Tibial artery (tissue), 4 donors: Measurements from ENCODE around the gene GNG7.

Experiments
- DNase-seq, 2 donors: peaks; one replicate each; pipeline ENCODE4 v3.0.0-alpha.2; 2019
- H3K27ac ChIP-seq, 2 donors: fragments of 200-600 bp; sonication (generic) in 1 of 2; 1 replicate in 1 of 2; 2 replicates in 1 of 2; pipeline ENCODE4 v1.5.1; 2018 to 2019; ENCODE audit warnings: mild to moderate bottlenecking in 1 of 2
- H3K27me3 ChIP-seq, 2 donors: fragments of 200-600 bp; sonication (generic) in 1 of 2; one replicate each; pipeline versions ENCODE4 v1.5.1 to v1.6.0; 2016 to 2019
- H3K36me3 ChIP-seq, 3 donors: fragments of 200-600 bp; sonication (generic) in 2 of 3; one replicate each; pipeline ENCODE4 v1.5.1; 2016 to 2019; ENCODE audit warnings: mild to moderate bottlenecking in 2 of 3
- H3K4me1 ChIP-seq, 4 donors: fragments of 200-600 bp; sonication (generic) in 2 of 4; 1 replicate in 3 of 4; 2 replicates in 1 of 4; pipeline ENCODE4 v1.5.1; 2016 to 2019
- H3K4me3 ChIP-seq, 2 donors: fragments of 200-600 bp; sonication (generic) in 1 of 2; 1 replicate in 1 of 2; 2 replicates in 1 of 2; pipeline ENCODE4 v1.5.1; 2018 to 2019; ENCODE audit warnings: mild to moderate bottlenecking in 2 of 2
- H3K9me3 ChIP-seq, 3 donors: fragments of 200-600 bp; sonication (generic) in 1 of 3; one replicate each; pipeline ENCODE4 v1.5.1; 2016 to 2019
- CTCF ChIP-seq, 2 experiments: fragments of 200-600 bp in 1 of 2; fragments of 450-650 bp in 1 of 2; IDR thresholded peaks; one replicate each; pipeline ENCODE4 v1.5.1; 2017 to 2019; ENCODE audit warnings: antibody characterized with exemption in 2 of 2, mild to moderate bottlenecking in 1 of 2, moderate library complexity in 1 of 2
- intact Hi-C: fragments of 100-400 bp; cut with DNase I; formaldehyde crosslinking; loops from one replicate; pipeline ENCODE4 v1.15.0; 2023; ENCODE audit warnings: low total_unique reads

Gene GNG7

GRCh38 chr19:2661615-2662014, 40.9 kb downstream of the GNG7 start:
- Histone ChIP-seq H3K27ac (no peak overlapping the region), H3K36me3 (no peaks in the 10 kb centered on the region), H3K4me3 (no peak overlapping the region), H3K4me1 (no peaks in the 10 kb centered on the region), H3K9me3 (no peaks in the 10 kb centered on the region), H3K27me3 (peaks cover 0 to 4% of the 10 kb centered on the region in 2 donors)
- intact Hi-C loops = no loop called here
- no peak for TF ChIP-seq CTCF (IDR thresholded peaks at IDR 0.05)
- no peak for DNase-seq

- DNase-seq = no peak
- intact Hi-C loops = no loop called here
- no peak for TF ChIP-seq CTCF (IDR thresholded peaks at IDR 0.05)
Observed at GRCh38 chr19:2659856-2660432, 42.5 kb downstream of the GNG7 start.

GRCh38 chr19:2656533-2656932, 46.0 kb downstream of the GNG7 start:
- no peak for TF ChIP-seq CTCF (IDR thresholded peaks at IDR 0.05)
- Histone ChIP-seq H3K4me1 (no peaks in the 10 kb centered on the region), H3K27me3 (peaks cover 0 to 33% of the 10 kb centered on the region in 2 donors), H3K36me3 (no peaks in the 10 kb centered on the region), H3K4me3 (no peak overlapping the region), H3K9me3 (no peaks in the 10 kb centered on the region), H3K27ac (no peak overlapping the region)
- intact Hi-C loops = no loop called here
- no peak for DNase-seq

More at GRCh38 chr19:2659856-2660432, 42.5 kb downstream of the GNG7 start:
- H3K4me1 ChIP-seq = no peaks in the 10 kb centered on the region
- no peaks in the 10 kb centered on the region for H3K36me3 ChIP-seq
- peaks cover 0 to 7% of the 10 kb centered on the region in 2 donors for H3K27me3 ChIP-seq
- no peak overlapping the region for H3K27ac ChIP-seq
- no peak overlapping the region for H3K4me3 ChIP-seq
- H3K9me3 ChIP-seq = no peaks in the 10 kb centered on the region

GRCh38 chr19:2653710-2654707, 48.5 kb downstream of the GNG7 start:
- no peak for DNase-seq
- Histone ChIP-seq H3K4me1 (no peaks in the 10 kb centered on the region), H3K36me3 (no peaks in the 10 kb centered on the region), H3K27me3 (peaks cover 0 to 33% of the 10 kb centered on the region in 2 donors), H3K9me3 (no peaks in the 10 kb centered on the region), H3K27ac (no peak overlapping the region), H3K4me3 (no peak overlapping the region)
- TF ChIP-seq CTCF (IDR thresholded peaks at IDR 0.05) = no peak
- intact Hi-C loops = no loop called here

GRCh38 chr19:2653218-2653617, 49.3 kb downstream of the GNG7 start:
- no peaks in the 10 kb centered on the region for H3K9me3 ChIP-seq
- H3K36me3 ChIP-seq = no peaks in the 10 kb centered on the region
- peaks cover 0 to 28% of the 10 kb centered on the region in 2 donors for H3K27me3 ChIP-seq
- no peak for DNase-seq
- H3K4me1 ChIP-seq = no peaks in the 10 kb centered on the region
- no peak overlapping the region for H3K4me3 ChIP-seq
- no peak for TF ChIP-seq CTCF (IDR thresholded peaks at IDR 0.05)
- H3K27ac ChIP-seq = no peak overlapping the region
- intact Hi-C loops = no loop called here
